Esophagus muscularis mucosa (tissue), 3 donors: Measurements from ENCODE around the gene HS6ST3.

ENCODE experiments used
- CTCF ChIP-seq, 3 experiments: fragments of 200-600 bp in 2 of 3; fragments of 450-650 bp in 1 of 3; sonication (generic) in 2 of 3; IDR thresholded peaks; one replicate each; pipeline ENCODE4 v1.5.1; 2017 to 2019; ENCODE audit warnings: antibody characterized with exemption in 3 of 3, mild to moderate bottlenecking in 2 of 3, moderate library complexity in 1 of 3
- POLR2A ChIP-seq: fragments of 450-650 bp; IDR thresholded peaks from one replicate; pipeline ENCODE4 v1.6.1; 2017; ENCODE audit warnings: antibody characterized with exemption, moderate library complexity, mild to moderate bottlenecking, low read depth
- POLR2AphosphoS5 ChIP-seq, 2 donors: sonication (generic); formaldehyde crosslinking; IDR thresholded peaks; one replicate each; pipeline ENCODE4 v1.6.1; 2017; ENCODE audit warnings: antibody characterized with exemption in 2 of 2

DNA sequence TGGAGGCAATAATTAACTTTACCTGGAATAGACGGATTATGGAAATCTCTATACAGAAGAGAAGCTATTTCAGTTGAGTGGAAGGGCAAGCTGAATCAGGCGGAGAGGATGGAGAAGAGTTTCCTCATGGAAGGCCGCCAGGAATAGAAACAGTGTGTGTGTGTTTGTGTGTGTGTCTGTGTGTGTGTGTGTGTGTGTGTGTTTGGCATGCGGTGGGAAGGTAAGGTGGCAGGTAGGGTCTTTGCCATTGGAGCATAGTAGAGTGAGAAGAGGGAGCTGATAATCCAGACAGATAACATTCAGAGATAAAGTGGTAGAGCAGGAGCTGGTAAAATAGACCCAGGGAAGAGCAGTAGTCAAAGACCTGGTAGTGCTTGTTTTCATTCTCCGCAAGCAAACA lies 9.2 kb upstream of the HS6ST3 start:
- TF ChIP-seq POLR2A: no peak
- TF ChIP-seq CTCF (IDR thresholded peaks at IDR 0.05): no peak
- no peak for TF ChIP-seq POLR2AphosphoS5 (IDR thresholded peaks at IDR 0.05)
